Sigmoid colon (tissue), 3 donors: Measurements from ENCODE around the gene ZNF664.

Source experiments
- CTCF ChIP-seq, 4 experiments: fragments of 450-650 bp in 3 of 4; fragments of 200-600 bp in 1 of 4; IDR thresholded peaks; one replicate each; pipeline ENCODE4 v1.5.1; 2016 to 2019; ENCODE audit warnings: antibody characterized with exemption in 4 of 4, mild to moderate bottlenecking in 3 of 4, moderate library complexity in 2 of 4
- POLR2A ChIP-seq, 2 donors: fragments of 450-650 bp; IDR thresholded peaks; one replicate each; pipeline ENCODE4 v1.6.1; 2016; ENCODE audit warnings: antibody characterized with exemption in 2 of 2, mild to moderate bottlenecking in 2 of 2, moderate library complexity in 2 of 2

DNA sequence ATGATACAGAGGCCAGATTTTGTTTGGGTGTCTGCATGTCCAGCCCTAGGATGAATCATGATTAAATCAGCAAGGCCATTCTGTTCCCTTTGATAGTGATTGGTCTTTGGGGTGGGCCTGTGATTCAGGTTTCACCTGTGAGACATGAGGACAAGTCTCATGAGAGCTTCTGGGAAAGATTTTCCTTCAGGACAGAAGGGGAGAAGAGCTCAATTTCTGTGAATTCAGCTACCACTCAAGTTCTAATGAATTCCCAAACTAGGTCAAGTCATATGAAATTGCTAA, 73.4 kb downstream of the ZNF664 start:
- TF ChIP-seq CTCF (IDR thresholded peaks at IDR 0.05) (no peak), POLR2A (IDR thresholded peaks at IDR 0.05) (no peak)
